ENCODE data around the gene CHD9. TPM values are rescaled to one million over a fixed set of nuclear protein-coding genes. Genes with fewer than 3 reads are reported as not detected.
A peak's percentile ranks its signal among the peaks of the same experiment; 100 is the strongest.

CHD9 gene
- total RNA-seq, 2 experiments from 2014 or later = 13.2 to 18.8 TPM

DNA sequence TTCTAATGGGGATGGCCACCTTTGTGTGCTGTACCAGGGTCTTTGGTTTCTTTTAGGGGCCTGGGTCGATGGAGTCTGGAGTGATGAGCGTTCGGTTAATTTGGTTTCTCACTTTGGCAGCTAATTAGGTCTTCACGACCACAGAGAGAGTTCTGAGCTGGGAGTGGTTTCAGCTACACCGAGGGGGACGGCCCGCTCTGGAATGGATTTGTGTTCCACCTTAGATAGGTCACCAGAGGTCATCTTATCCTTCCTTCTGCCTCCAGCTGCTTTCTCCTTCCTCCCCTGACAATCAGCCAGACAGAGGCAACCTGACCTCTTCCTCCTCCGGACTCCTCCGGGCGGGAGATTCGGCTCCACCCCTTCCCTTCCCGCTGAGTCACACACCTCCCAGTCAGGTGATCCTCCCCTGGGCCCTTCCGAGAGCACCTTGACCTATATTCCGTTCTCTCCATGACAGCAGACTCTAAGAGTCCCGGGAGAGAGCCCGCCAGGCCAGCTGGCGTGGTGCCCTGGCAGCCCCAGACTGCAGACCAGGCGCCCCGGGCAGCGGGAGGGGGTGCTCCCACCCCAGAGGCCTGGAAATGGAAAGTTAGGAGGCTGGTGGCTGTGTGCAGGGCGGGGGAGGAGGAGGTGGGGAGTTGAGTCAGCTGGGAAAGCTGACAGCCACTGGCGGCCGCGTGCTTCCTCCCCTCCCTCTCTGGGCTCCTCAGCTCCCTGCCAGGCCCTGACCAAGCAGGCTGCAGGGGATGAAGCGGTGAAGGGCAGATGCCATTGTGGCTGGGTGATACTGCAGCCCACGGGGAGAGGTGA lies 44.7 kb downstream of the CHD9 start:
- POLR2A ChIA-PET = no interaction called here
- peak overlapping the region; percentile 68 for H3K4me3 Mint-ChIP-seq
- H3K27ac Mint-ChIP-seq = peak overlapping the region; percentile 86
- no peaks in the 10 kb centered on the region for H3K27me3 Mint-ChIP-seq
- intact Hi-C loops (cut with DNase I, micrococcal nuclease) = loop anchor here (1.0 to 2.0 kb wide), 4 partner anchors 31 to 45 kb away; partner anchors contain the start of gene CHD9 (in 1 of the 2)
- DNase-seq (peak; percentile 69), ATAC-seq (peak; percentile 82)
- no peaks in the 10 kb centered on the region for H3K9me3 Mint-ChIP-seq (ENCODE audit: low read depth)
- no peaks in the 10 kb centered on the region for H3K36me3 Mint-ChIP-seq (ENCODE audit: low read depth)
- peaks cover 18% of the 10 kb centered on the region for H3K4me1 Mint-ChIP-seq
- CTCF ChIA-PET = interaction anchor here (0.6 to 1.4 kb wide), 6 partner anchors 30 to 337 kb away, joined by 3 to 10 read pairs (median 3); partner anchors contain the start of gene CHD9

DNA sequence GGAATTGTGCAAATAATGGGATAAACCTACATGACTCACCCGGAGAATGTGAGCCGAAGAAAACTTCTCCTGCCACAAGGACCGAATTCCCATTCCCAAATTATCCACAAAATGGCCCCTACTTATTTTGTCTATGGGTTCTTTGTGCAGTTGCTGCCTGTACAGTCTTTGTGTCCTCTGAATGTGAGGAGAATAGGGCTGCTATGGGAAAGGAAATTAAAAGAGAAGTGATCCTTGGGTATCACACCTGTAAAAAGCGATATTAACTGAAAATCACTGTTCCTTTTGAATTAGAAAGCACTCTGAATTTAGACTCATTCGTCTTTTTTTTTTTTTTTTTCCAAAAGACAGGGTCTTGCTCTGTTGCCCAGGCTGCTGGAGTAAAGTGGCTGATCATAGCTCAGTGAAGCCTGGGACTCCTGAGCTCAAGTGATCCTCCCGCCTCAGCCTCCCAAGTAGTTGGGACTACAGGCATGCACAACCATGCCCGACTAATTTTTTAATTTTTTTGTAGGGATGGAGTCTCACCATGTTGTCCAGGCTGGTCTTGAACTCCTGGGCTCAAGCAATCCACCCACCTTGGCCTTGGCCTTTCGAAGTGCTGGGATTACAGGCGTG lies 45.4 kb downstream of the CHD9 start:
- peaks cover 18% of the 10 kb centered on the region for H3K4me1 Mint-ChIP-seq
- H3K4me3 Mint-ChIP-seq = peak overlapping the region; percentile 68
- peak overlapping the region; percentile 58 for H3K27ac Mint-ChIP-seq
- H3K27me3 Mint-ChIP-seq = no peaks in the 10 kb centered on the region
- H3K36me3 Mint-ChIP-seq (ENCODE audit: low read depth) = no peaks in the 10 kb centered on the region
- DNase-seq = no peak
- intact Hi-C loops (cut with DNase I, micrococcal nuclease) = no loop called here
- ChIA-PET POLR2A (interaction anchor here (0.6 kb wide), 1 partner anchor 435 kb away, joined by 3 read pairs; no protein-coding TSS in a partner anchor), CTCF (interaction anchor here (0.7 to 1.4 kb wide), 2 partner anchors 34 to 60 kb away, joined by 3 read pairs; no protein-coding TSS in a partner anchor)
- ATAC-seq = no peak
- no peaks in the 10 kb centered on the region for H3K9me3 Mint-ChIP-seq (ENCODE audit: low read depth)

DNA sequence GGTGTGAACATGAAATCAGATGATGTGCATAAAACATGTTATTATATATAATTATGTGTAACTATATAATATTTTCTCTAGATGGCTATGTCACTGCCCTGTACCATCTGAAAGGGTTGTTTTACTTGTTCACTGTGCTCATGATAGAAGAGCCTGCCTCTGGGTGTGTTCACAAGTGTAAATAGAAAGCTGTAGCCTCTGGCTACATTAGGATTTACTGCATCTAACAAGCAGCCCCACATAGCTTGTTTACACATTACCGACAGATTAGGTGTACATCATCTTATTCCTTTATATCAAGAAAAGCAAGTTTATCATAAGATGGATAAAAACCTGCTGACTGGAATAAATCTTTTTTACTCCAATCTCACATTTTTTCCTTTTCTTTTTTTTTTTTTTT lies 46.1 kb downstream of the CHD9 start:
- ATAC-seq = no peak

DNA sequence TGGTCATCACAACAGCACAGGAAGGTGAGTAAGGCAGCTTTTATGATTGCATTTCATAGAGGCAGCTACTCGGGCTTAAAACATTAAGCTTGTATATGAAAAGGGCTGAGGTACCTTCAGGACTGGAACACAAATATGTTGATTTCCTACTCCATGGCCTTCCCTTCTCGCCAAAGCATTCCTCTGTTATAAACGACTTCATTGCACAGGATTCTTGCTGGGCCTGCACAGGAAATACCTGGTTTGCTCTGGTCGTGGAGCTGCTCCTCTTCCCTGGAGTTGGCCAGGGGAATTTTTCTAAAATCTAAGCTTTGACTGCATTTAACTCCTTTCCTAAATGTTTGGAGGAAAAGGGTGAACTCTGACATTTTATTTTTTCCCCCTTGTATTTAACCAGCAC lies 49.0 kb downstream of the CHD9 start:
- DNase-seq (no peak), ATAC-seq (no peak)
- Mint-ChIP-seq H3K27ac (no peak overlapping the region), H3K9me3 (ENCODE audit: low read depth) (no peaks in the 10 kb centered on the region), H3K4me3 (no peak overlapping the region), H3K36me3 (ENCODE audit: low read depth) (no peaks in the 10 kb centered on the region), H3K4me1 (peaks cover 13% of the 10 kb centered on the region), H3K27me3 (no peaks in the 10 kb centered on the region)
- POLR2A ChIA-PET = no interaction called here
- CTCF ChIA-PET = no interaction called here
- intact Hi-C loops (cut with DNase I, micrococcal nuclease) = no loop called here

More for the DNA sequence above, 46.1 kb downstream of the CHD9 start:
- H3K9me3 Mint-ChIP-seq (ENCODE audit: low read depth) = no peaks in the 10 kb centered on the region
- ChIA-PET CTCF (no interaction called here), POLR2A (interaction anchor here (0.6 kb wide), 1 partner anchor 434 kb away, joined by 3 read pairs; no protein-coding TSS in a partner anchor)
- intact Hi-C loops (cut with DNase I, micrococcal nuclease) = no loop called here
- DNase-seq = no peak
- no peak overlapping the region for H3K4me3 Mint-ChIP-seq
- no peak overlapping the region for H3K27ac Mint-ChIP-seq
- H3K36me3 Mint-ChIP-seq (ENCODE audit: low read depth) = no peaks in the 10 kb centered on the region
- H3K27me3 Mint-ChIP-seq = no peaks in the 10 kb centered on the region
- peaks cover 18% of the 10 kb centered on the region for H3K4me1 Mint-ChIP-seq

DNA sequence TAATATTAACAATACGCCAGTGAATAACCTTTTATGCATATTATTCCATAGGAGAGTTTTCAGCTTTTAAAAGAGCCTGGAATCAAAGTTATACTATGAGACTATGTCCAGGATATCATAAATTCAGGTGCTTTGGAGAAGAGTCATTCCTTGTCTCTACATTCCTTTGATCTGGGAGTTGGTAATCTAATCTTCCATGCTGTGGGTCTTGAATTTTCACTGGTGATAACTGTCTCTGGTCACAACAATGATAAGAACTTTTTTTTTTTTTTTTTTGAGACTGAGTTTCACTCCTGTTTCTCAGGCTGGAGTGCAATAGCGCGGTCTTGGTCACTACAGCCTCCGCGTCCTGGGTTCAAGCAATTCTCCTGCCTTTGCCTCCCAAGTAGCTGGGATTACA lies 50.8 kb downstream of the CHD9 start:
- Mint-ChIP-seq H3K27ac (no peak overlapping the region), H3K36me3 (ENCODE audit: low read depth) (no peaks in the 10 kb centered on the region), H3K4me3 (no peak overlapping the region), H3K27me3 (no peaks in the 10 kb centered on the region), H3K9me3 (ENCODE audit: low read depth) (no peaks in the 10 kb centered on the region), H3K4me1 (no peaks in the 10 kb centered on the region)
- intact Hi-C loops (cut with DNase I, micrococcal nuclease) = no loop called here
- DNase-seq (no peak), ATAC-seq (no peak)
- POLR2A ChIA-PET = no interaction called here
- CTCF ChIA-PET = no interaction called here

DNA sequence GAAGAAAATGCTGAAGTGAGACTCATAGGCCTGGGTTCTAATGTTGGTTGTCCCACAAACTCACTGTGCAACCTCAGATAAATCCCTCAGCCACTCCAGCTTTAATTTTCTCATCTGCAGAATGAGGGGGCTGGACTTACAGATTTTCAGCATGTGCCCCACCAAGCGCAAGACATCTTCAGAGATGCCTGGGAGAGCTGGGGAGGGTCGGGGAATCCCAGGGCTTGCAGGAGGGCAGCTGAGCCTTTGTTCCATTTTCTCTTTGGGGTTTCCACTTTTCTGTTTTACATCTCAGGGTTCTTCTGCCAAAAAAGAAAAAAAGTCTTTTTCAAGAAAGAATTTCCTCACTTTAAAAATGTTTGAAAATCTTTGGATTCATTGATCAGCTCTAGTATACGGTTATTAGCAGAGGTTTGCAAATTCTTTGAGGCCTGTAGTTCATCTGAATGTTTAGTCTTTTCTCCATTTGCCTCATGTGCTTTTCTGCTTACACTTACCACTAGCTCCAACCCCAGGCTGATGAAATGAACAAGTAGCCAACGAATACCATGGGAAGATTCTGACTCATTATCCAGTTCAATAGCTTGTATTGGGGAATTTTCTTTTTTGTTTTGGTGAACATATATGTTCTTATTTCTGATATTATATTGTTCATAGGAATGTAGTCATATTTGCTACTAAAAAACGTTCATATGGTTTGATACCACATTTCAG lies 56.4 kb downstream of the CHD9 start:
- ChIA-PET POLR2A (no interaction called here), CTCF (interaction anchor here (0.6 to 0.9 kb wide), 2 partner anchors 56 to 992 kb away, joined by 3 read pairs; no protein-coding TSS in a partner anchor)
- H3K4me3 Mint-ChIP-seq = no peak overlapping the region
- no peaks in the 10 kb centered on the region for H3K9me3 Mint-ChIP-seq (ENCODE audit: low read depth)
- no peak overlapping the region for H3K27ac Mint-ChIP-seq
- ATAC-seq (no peak), DNase-seq (no peak)
- H3K4me1 Mint-ChIP-seq = peaks cover 5% of the 10 kb centered on the region
- no peaks in the 10 kb centered on the region for H3K36me3 Mint-ChIP-seq (ENCODE audit: low read depth)
- intact Hi-C loops (cut with DNase I, micrococcal nuclease) = no loop called here
- H3K27me3 Mint-ChIP-seq = no peaks in the 10 kb centered on the region

DNA sequence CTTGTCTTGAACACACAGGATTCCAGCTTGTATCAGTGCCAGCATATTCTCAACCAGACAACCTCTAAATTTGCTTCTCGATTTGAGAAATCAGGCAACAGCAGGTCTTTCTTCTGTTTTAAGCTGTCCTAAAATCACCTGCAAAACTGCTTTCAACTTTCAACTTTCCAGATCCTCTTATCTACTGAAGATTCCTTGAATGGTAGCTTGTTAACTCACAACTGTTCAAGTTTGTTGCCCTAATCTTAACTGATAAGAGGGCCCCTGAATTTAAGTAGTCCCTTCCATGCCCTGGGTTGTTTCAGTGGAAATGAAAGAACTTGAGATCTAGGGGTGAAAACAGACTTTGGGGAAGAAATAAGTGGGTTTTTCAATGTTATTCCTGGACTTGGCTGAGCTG lies 57.2 kb downstream of the CHD9 start:
- DNase-seq = no peak
- Mint-ChIP-seq H3K4me3 (no peak overlapping the region), H3K27ac (no peak overlapping the region), H3K27me3 (no peaks in the 10 kb centered on the region), H3K9me3 (ENCODE audit: low read depth) (no peaks in the 10 kb centered on the region), H3K36me3 (ENCODE audit: low read depth) (no peaks in the 10 kb centered on the region), H3K4me1 (peaks cover 5% of the 10 kb centered on the region)
- ATAC-seq = no peak
- ChIA-PET POLR2A (no interaction called here), CTCF (interaction anchor here (0.6 to 0.9 kb wide), 2 partner anchors 55 to 57 kb away, joined by 3 read pairs; no protein-coding TSS in a partner anchor)
- intact Hi-C loops (cut with DNase I, micrococcal nuclease) = no loop called here

DNA sequence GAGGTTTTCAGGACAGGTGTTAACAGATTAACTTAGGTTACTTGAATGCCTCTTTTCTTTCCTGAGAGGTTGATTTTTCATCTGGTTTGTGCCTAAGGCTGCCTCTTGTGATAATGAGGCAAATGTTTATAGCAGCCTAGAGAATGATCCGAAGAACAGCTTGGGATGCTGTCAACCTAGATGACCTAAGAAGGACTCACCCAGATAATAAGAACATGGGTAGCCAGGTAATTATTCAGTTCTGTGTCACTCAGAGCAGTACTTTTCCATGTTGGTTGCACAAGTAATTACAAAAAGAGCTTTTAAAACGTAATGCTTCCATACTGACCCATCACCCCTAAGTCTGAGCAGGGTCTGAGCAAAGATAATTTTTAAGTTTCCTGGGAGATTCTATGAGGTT lies 60.3 kb downstream of the CHD9 start:
- ATAC-seq (no peak), DNase-seq (no peak)
- POLR2A ChIA-PET = no interaction called here
- intact Hi-C loops (cut with DNase I, micrococcal nuclease) = no loop called here
- Mint-ChIP-seq H3K9me3 (ENCODE audit: low read depth) (no peaks in the 10 kb centered on the region), H3K27ac (no peak overlapping the region), H3K27me3 (no peaks in the 10 kb centered on the region), H3K36me3 (ENCODE audit: low read depth) (no peaks in the 10 kb centered on the region), H3K4me1 (peaks cover 5% of the 10 kb centered on the region), H3K4me3 (no peak overlapping the region)
- CTCF ChIA-PET = no interaction called here

DNA sequence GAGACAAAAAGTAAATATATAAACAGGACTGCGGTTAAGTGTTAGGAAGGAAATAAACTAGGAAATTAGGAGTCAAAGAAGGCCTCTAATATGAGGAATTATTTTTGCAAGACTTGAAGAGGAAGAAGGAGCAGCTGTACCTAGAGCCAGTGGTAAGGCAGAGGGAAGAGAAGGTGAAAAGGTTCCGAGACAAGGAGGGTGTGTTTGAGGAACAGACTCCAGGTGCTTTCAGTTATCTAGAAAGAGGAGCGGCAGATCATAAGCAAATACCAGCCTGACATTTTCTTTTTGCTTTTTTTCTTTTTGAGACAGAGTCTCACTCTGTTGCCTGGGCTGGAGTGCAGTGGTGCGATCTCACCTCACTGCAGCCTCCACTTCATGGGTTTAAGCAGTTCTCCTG lies 61.0 kb downstream of the CHD9 start:
- no peaks in the 10 kb centered on the region for H3K27me3 Mint-ChIP-seq
- CTCF ChIA-PET = no interaction called here
- intact Hi-C loops (cut with DNase I, micrococcal nuclease) = no loop called here
- no peak for ATAC-seq
- no peaks in the 10 kb centered on the region for H3K9me3 Mint-ChIP-seq (ENCODE audit: low read depth)
- no peak overlapping the region for H3K27ac Mint-ChIP-seq
- peaks cover 5% of the 10 kb centered on the region for H3K4me1 Mint-ChIP-seq
- POLR2A ChIA-PET = no interaction called here
- no peak overlapping the region for H3K4me3 Mint-ChIP-seq
- no peak for DNase-seq
- no peaks in the 10 kb centered on the region for H3K36me3 Mint-ChIP-seq (ENCODE audit: low read depth)

DNA sequence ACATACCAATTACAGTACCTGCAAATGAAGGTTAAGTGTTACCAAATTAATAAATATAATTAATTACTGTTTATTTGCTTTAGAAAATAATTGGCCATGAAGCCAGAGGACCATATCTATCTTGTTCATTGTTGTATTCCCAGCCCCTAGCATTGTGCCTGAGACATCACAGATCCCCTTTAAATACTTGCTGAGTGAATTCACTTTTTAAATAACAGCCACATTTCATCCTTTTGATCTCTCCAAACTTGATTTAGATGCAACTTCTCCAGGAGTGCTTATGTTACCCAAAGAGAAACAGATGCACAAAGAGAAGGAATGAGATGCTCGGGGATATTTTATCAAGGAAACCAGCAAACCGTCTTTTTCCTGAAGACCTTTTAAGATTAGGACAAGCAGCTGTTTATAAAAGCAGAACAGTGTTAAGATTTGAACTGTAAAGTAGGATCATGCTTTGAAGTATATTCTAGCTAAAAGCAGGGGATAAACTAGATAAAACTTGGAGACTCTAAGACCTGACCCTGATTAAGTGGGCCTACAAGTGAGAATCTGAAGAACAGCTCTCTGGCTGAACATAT lies 66.3 kb downstream of the CHD9 start:
- intact Hi-C loops (cut with DNase I, micrococcal nuclease) = no loop called here
- CTCF ChIA-PET = interaction anchor here (0.9 to 1.2 kb wide), 2 partner anchors 8 to 20 kb away, joined by 3 to 4 read pairs; no protein-coding TSS in a partner anchor
- H3K9me3 Mint-ChIP-seq (ENCODE audit: low read depth) = no peaks in the 10 kb centered on the region
- H3K27ac Mint-ChIP-seq = no peak overlapping the region
- H3K4me3 Mint-ChIP-seq = no peak overlapping the region
- no peaks in the 10 kb centered on the region for H3K27me3 Mint-ChIP-seq
- DNase-seq = no peak
- POLR2A ChIA-PET = no interaction called here
- ATAC-seq = no peak
- no peaks in the 10 kb centered on the region for H3K36me3 Mint-ChIP-seq (ENCODE audit: low read depth)
- H3K4me1 Mint-ChIP-seq = no peaks in the 10 kb centered on the region

DNA sequence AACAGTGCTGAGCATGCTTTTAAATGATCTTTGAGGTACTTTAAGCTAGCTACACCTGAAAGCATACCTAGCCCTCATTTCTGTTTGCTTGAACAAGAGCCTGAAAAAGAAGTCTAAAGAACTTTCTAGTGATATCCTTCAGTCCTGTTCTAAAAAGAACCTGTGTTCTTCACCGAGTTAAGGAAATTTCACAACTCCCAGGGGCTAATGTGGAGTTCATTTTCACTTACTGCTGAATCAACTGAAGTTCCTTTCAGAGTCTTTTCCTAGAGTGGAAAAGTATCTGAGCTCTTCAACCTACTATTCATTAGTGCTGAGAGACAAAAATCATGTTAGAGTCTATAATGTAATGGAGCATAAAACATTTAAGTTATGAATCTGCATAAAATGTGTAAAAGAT lies 66.9 kb downstream of the CHD9 start:
- ChIA-PET CTCF (interaction anchor here (0.9 to 1.3 kb wide), 3 partner anchors 8 to 66 kb away, joined by 3 to 5 read pairs (median 4); no protein-coding TSS in a partner anchor), POLR2A (no interaction called here)
- H3K36me3 Mint-ChIP-seq (ENCODE audit: low read depth) = no peaks in the 10 kb centered on the region
- H3K4me3 Mint-ChIP-seq = no peak overlapping the region
- H3K27ac Mint-ChIP-seq = no peak overlapping the region
- H3K9me3 Mint-ChIP-seq (ENCODE audit: low read depth) = no peaks in the 10 kb centered on the region
- H3K4me1 Mint-ChIP-seq = peaks cover 2% of the 10 kb centered on the region
- no peak for ATAC-seq
- intact Hi-C loops (cut with DNase I, micrococcal nuclease) = no loop called here
- no peak for DNase-seq
- no peaks in the 10 kb centered on the region for H3K27me3 Mint-ChIP-seq

Measured in activated CD4-positive, alpha-beta T cell treated with anti-CD3 and anti-CD28 coated beads for 36 hours (primary cell).